ENCODE results near the gene OR52A1. TPM values are rescaled to one million over a fixed set of nuclear protein-coding genes. Genes with fewer than 3 reads are reported as not detected.

The OR52A1 gene
- total RNA-seq, 4 donors from 2014 or later = not detected

DNA sequence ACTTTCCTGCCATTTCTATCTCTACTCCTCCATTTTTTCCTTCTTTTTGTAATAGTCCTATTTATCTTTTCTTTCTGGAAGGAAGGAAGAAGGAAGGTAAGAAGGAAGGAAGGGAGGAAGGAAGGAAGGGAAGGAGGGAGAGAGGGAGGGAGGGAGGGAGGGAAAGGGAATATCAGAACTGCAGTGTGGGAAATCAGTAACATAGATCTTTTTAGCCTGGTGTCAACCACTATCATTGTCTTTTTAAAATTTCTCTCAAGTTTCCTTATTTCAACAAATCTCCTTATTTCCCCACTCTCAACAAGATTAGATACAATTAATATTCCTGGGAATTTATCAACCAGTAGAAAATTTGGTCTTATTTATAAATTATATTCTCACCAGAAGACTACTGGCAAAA lies 51.5 kb downstream of the OR52A1 start:
- no peaks in the 10 kb centered on the region for H3K9me3 ChIP-seq
- DNase-seq = no peak
- TF ChIP-seq CTCF (IDR thresholded peaks at IDR 0.05) (no peak), POLR2A (IDR thresholded peaks at IDR 0.05) (no peak)
- intact Hi-C loops (cut with DNase I; ENCODE audit: low total_unique reads) = no loop called here
- H3K27me3 ChIP-seq = no peaks in the 10 kb centered on the region
- no peaks in the 10 kb centered on the region for H3K4me1 ChIP-seq
- no peak overlapping the region for H3K27ac ChIP-seq
- H3K36me3 ChIP-seq = no peaks in the 10 kb centered on the region
- H3K4me3 ChIP-seq = no peak overlapping the region

DNA sequence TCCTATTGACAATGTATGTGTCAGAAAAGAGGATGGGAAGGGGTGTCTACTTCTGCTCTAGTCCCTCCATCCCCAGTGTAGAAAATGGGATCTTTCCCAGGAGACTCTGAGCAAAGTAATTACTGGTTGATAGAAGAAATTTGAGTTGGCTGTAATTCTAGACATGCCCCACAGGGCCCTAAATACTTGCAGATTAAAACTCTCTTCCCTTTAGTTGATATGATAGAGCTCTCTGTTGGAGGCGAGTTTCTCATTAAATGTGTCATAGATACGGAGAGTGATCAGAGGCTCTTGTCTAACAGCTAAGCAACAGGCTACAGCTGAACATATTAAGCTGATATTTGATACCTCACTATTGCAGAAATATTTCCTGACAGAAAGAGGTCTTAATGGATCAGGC lies 52.3 kb downstream of the OR52A1 start:
- H3K27ac ChIP-seq = no peak overlapping the region
- H3K9me3 ChIP-seq = no peaks in the 10 kb centered on the region
- no peaks in the 10 kb centered on the region for H3K4me1 ChIP-seq
- H3K36me3 ChIP-seq = no peaks in the 10 kb centered on the region
- no peak for TF ChIP-seq CTCF (IDR thresholded peaks at IDR 0.05)
- TF ChIP-seq POLR2A (IDR thresholded peaks at IDR 0.05) = no peak
- intact Hi-C loops (cut with DNase I; ENCODE audit: low total_unique reads) = no loop called here
- H3K27me3 ChIP-seq = no peaks in the 10 kb centered on the region
- DNase-seq = no peak
- no peak overlapping the region for H3K4me3 ChIP-seq

DNA sequence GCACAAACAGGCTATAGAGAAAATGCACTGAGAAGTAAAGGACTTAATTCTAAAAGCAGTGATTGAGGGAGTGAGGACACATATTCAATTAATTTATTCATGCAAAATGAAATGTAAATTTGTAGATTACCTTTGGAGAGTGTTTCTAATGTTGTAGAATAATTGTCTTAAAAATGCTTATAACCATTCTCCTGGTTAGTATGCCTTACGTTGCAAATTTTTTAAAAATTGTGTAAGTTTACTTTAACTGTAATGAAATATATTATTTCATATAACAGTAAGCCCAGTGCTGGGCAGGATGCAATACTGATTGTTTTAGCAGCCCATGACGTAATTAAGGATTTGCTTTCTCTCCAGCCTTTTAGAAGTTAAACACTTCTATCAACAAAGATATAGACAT lies 58.5 kb downstream of the OR52A1 start:
- no peaks in the 10 kb centered on the region for H3K27me3 ChIP-seq
- no peak overlapping the region for H3K27ac ChIP-seq
- intact Hi-C loops (cut with DNase I; ENCODE audit: low total_unique reads) = no loop called here
- no peaks in the 10 kb centered on the region for H3K4me1 ChIP-seq
- TF ChIP-seq POLR2A (IDR thresholded peaks at IDR 0.05) (no peak), CTCF (IDR thresholded peaks at IDR 0.05) (no peak)
- H3K36me3 ChIP-seq = no peaks in the 10 kb centered on the region
- no peak for DNase-seq
- no peaks in the 10 kb centered on the region for H3K9me3 ChIP-seq
- H3K4me3 ChIP-seq = no peak overlapping the region

Other genes with a start within 250 kb of the OR52A1 start
- not detected for gene OR51G2, start 235.4 kb downstream of the OR52A1 start, total RNA-seq
- gene OR51G1, start 230.4 kb downstream of the OR52A1 start, total RNA-seq = not detected
- gene OR51A4, start 207.2 kb downstream of the OR52A1 start, total RNA-seq = not detected
- not detected for gene OR51A2, start 199.0 kb downstream of the OR52A1 start, total RNA-seq
- gene OR51L1, start 159.9 kb downstream of the OR52A1 start, total RNA-seq = not detected
- not detected for gene OR52J3, start 108.2 kb downstream of the OR52A1 start, total RNA-seq
- gene OR52E2, start 95.1 kb downstream of the OR52A1 start, total RNA-seq = not detected
- gene OR52E1, start 85.2 kb downstream of the OR52A1 start, total RNA-seq = not detected
- not detected for gene OR52A5, start 16.4 kb downstream of the OR52A1 start, total RNA-seq
- not detected for gene OR51V1, start 45.9 kb upstream of the OR52A1 start, total RNA-seq
- 1,000 to 10,000 TPM in 1 of 4 donors, 100 to 1,000 TPM in 2, 10 to 100 TPM in 1; 49.8 to 2,778 (median 273) TPM for gene HBB, start 72.3 kb upstream of the OR52A1 start, total RNA-seq
- gene HBD, start 79.7 kb upstream of the OR52A1 start, total RNA-seq = under 1 TPM in 1 of 4 donors, not detected in 3; 0.90 TPM
- gene HBG1, start 95.1 kb upstream of the OR52A1 start, total RNA-seq = 1 to 10 TPM in 1 of 4 donors, not detected in 3; 5.7 TPM
- gene HBG2, start 100.0 kb upstream of the OR52A1 start, total RNA-seq = 1,000 to 10,000 TPM in 1 of 4 donors, not detected in 3; 1,050 TPM
- gene HBE1, start 115.2 kb upstream of the OR52A1 start, total RNA-seq = 1 to 10 TPM in 1 of 4 donors, not detected in 3; 4.2 TPM
- gene OR51B4, start 147.2 kb upstream of the OR52A1 start, total RNA-seq = under 1 TPM in 1 of 4 donors, not detected in 3; 0.35 TPM
- 1 to 10 TPM in 1 of 4 donors, under 1 TPM in 1, not detected in 2; 0.82 to 1.5 TPM for gene OR51B2, start 169.5 kb upstream of the OR52A1 start, total RNA-seq
- 1 to 10 TPM in 1 of 4 donors, under 1 TPM in 1, not detected in 2; 0.85 to 2.9 TPM for gene OR51B5, start 188.8 kb upstream of the OR52A1 start, total RNA-seq
- not detected for gene OR51B6, start 196.8 kb upstream of the OR52A1 start, total RNA-seq
- gene OR51M1, start 229.1 kb upstream of the OR52A1 start, total RNA-seq = not detected

All from uterus (tissue), 4 donors.